A549 treated with GW870086 at 1 μM for 4 hours (cell line): ENCODE results near the gene ZSCAN18. TPM values are rescaled to one million over a fixed set of nuclear protein-coding genes. Genes with fewer than 3 reads are reported as not detected.

Experiments used
- total RNA-seq: library from RNA; stranded (reverse); fragments of 200-300 nt; extraction: Qiagen RNA extraction; gene quantifications from 5 replicates; pipeline ENCODE4 v1.2.3, GENCODE V29; 2022; ENCODE audit warnings: low read depth

Gene ZSCAN18, protein sequence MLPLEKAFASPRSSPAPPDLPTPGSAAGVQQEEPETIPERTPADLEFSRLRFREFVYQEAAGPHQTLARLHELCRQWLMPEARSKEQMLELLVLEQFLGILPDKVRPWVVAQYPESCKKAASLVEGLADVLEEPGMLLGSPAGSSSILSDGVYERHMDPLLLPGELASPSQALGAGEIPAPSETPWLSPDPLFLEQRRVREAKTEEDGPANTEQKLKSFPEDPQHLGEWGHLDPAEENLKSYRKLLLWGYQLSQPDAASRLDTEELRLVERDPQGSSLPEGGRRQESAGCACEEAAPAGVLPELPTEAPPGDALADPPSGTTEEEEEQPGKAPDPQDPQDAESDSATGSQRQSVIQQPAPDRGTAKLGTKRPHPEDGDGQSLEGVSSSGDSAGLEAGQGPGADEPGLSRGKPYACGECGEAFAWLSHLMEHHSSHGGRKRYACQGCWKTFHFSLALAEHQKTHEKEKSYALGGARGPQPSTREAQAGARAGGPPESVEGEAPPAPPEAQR
- 1.9 to 2.7 TPM (median 2.1 TPM) in 5 replicates for total RNA-seq

GRCh38 chr19:58097781-58098681 lies at the start of gene ZSCAN18:
ZSCAN18 (minus strand) TSS chr19:58098231; CDS start chr19:58090267, 7,964 bp downstream.

GRCh38 chr19:58059003-58059670 lies 38.9 kb downstream of the ZSCAN18 start, which contains the start of gene ZNF135:
ZNF135 (plus strand) TSS chr19:58059282; CDS start chr19:58060003, 721 bp downstream.

Other genes with a start within 250 kb of the ZSCAN18 start
- gene ZNF587, start 248.4 kb downstream of the ZSCAN18 start, total RNA-seq, result 5.2 to 6.7 TPM (median 6.6 TPM) in 5 replicates
- gene ZNF814, start 209.2 kb downstream of the ZSCAN18 start, total RNA-seq, result 1.4 to 4.4 TPM (median 2.6 TPM) in 5 replicates
- 2.8 to 4.6 TPM (median 4.2 TPM) in 5 replicates for gene ZNF417, start 181.6 kb downstream of the ZSCAN18 start, total RNA-seq
- 0.70 to 1.8 TPM (median 1.1 TPM) in 5 replicates for gene ZNF418, start 162.8 kb downstream of the ZSCAN18 start, total RNA-seq
- 1.0 to 1.4 TPM (median 1.3 TPM) in 5 replicates for gene ZNF256, start 150.5 kb downstream of the ZSCAN18 start, total RNA-seq
- gene C19orf18, start 123.7 kb downstream of the ZSCAN18 start, total RNA-seq, result not detected in 5 replicates
- gene ZNF606, start 95.4 kb downstream of the ZSCAN18 start, total RNA-seq, result 1.3 to 3.4 TPM (median 2.5 TPM) in 5 replicates
- gene ZSCAN1, start 64.2 kb downstream of the ZSCAN18 start, total RNA-seq, result not detected in 5 replicates
- gene ZNF135, start 38.9 kb downstream of the ZSCAN18 start, total RNA-seq, result not detected in 5 replicates
- gene ZNF329, start 52.6 kb upstream of the ZSCAN18 start, total RNA-seq, result 2.6 to 3.4 TPM (median 2.9 TPM) in 5 replicates
- gene ZNF274, start 84.8 kb upstream of the ZSCAN18 start, total RNA-seq, result 12.7 to 15.3 TPM (median 13.7 TPM) in 5 replicates
- 15.8 to 22.5 TPM (median 18.2 TPM) in 5 replicates for gene ZNF544, start 130.7 kb upstream of the ZSCAN18 start, total RNA-seq
- gene ZNF8, start 180.7 kb upstream of the ZSCAN18 start, total RNA-seq, result 0.93 to 1.3 TPM (median 0.97 TPM) in 5 replicates
- gene ERVK3-1, start 207.1 kb upstream of the ZSCAN18 start, total RNA-seq, result 89.0 to 109 TPM (median 96.0 TPM) in 5 replicates
- 2.1 to 2.7 TPM (median 2.4 TPM) in 5 replicates for gene ZSCAN22, start 228.8 kb upstream of the ZSCAN18 start, total RNA-seq